Fibroblast of pulmonary artery (primary cell): ENCODE measurements around the gene TWIST2.
A peak's percentile ranks its signal among the peaks of the same experiment; 100 is the strongest.

Source experiments
- DNase-seq: peaks from one replicate; pipeline ENCODE4 v3.0.0-alpha.2; 2010; ENCODE audit warnings: low read depth
- H3K4me3 ChIP-seq: replicated peaks from 2 replicates; pipeline ENCODE4 v1.5.1; 2011; ENCODE audit warnings: low read depth, mild to moderate bottlenecking, control low read depth, low read length, moderate library complexity
- CTCF ChIP-seq: IDR thresholded peaks from 2 replicates; pipeline ENCODE4 v1.5.1; 2011; ENCODE audit warnings: mild to moderate bottlenecking, control low read depth, low read length, inconsistent platforms; ENCODE audit errors: missing control alignments

Gene TWIST2

GRCh38 chr2:238943338-238944067 lies 95.6 kb downstream of the TWIST2 start:
- no peak for DNase-seq
- no peak overlapping the region for H3K4me3 ChIP-seq
- no peak for TF ChIP-seq CTCF

- peak; percentile 92 for TF ChIP-seq CTCF
- DNase-seq = peak; percentile 69
These were observed 97.7 kb downstream of the TWIST2 start for GRCh38 chr2:238945433-238946150.

GRCh38 chr2:238946318-238947242 lies 98.7 kb downstream of the TWIST2 start:
- no peak for DNase-seq
- no peak for TF ChIP-seq CTCF
- H3K4me3 ChIP-seq = no peak overlapping the region

More at GRCh38 chr2:238945433-238946150, 97.7 kb downstream of the TWIST2 start:
- H3K4me3 ChIP-seq = no peak overlapping the region

- no peak overlapping the region for H3K4me3 ChIP-seq
- no peak for TF ChIP-seq CTCF
- DNase-seq = no peak
These were observed 99.4 kb downstream of the TWIST2 start for GRCh38 chr2:238947243-238947760.

- H3K4me3 ChIP-seq = no peak overlapping the region
- DNase-seq = peak; percentile 72
- no peak for TF ChIP-seq CTCF
These were observed 100.2 kb downstream of the TWIST2 start for GRCh38 chr2:238947920-238948710.
